Panc1 (cell line): Measurements from ENCODE around the gene GNAI3. TPM values are rescaled to one million over a fixed set of nuclear protein-coding genes. Genes with fewer than 3 reads are reported as not detected.

ENCODE experiments used
- ATAC-seq: fragments of 200-7000 bp; cut with Tn5 transposase; 2 replicates; pipeline ENCODE4 v1.9.1; 2020; ENCODE audit warnings: mild to moderate bottlenecking, moderate library complexity
- BruUV-seq: library from RNA; stranded (reverse); fragments of 400-500 nt; replicated peaks from 2 replicates; lab custom pipeline; 2021; lab: Mats Ljungman, UMichigan
- CTCF ChIA-PET: fragments of 300-600 bp; sonication (Branson Sonifier 250); formaldehyde crosslinking; loops from one replicate; lab custom pipeline; 2022; ENCODE audit warnings: antibody characterized with exemption; lab: Charles Lee
- POLR2A ChIA-PET: fragments of 300-600 bp; sonication (Branson Sonifier 250); formaldehyde crosslinking; loops from one replicate; lab custom pipeline; 2022; ENCODE audit warnings: antibody characterized with exemption; lab: Charles Lee
- DNase-seq: peaks from one replicate; pipeline ENCODE4 v3.0.0-alpha.2; 2010; ENCODE audit warnings: low read depth, low spot score
- H3K27ac ChIP-seq: 2 replicates; pipeline ENCODE4 v1.5.1; 2011; ENCODE audit warnings: mild to moderate bottlenecking, low read length, inconsistent platforms
- H3K27me3 ChIP-seq: fragments of 200-500 bp; sonication (Bioruptor generic); 2 replicates; pipeline ENCODE4 v1.6.0; 2014; ENCODE audit warnings: low read length, inconsistent platforms; ENCODE audit not compliant: control insufficient read depth, insufficient read depth
- H3K36me3 ChIP-seq: fragments of 200-500 bp; sonication (Bioruptor generic); 2 replicates; pipeline ENCODE4 v1.5.1; 2014; ENCODE audit warnings: inconsistent platforms, mild to moderate bottlenecking, low read length, moderate library complexity; ENCODE audit not compliant: control insufficient read depth, insufficient read depth
- H3K4me1 ChIP-seq: 2 replicates; pipeline ENCODE4 v1.5.1; 2011; ENCODE audit warnings: inconsistent platforms, mild to moderate bottlenecking, low read length, moderate library complexity; ENCODE audit not compliant: control insufficient read depth, insufficient read depth
- H3K4me3 ChIP-seq, 2 experiments: 2 replicates each; pipeline ENCODE4 v1.5.1; 2011 to 2012; ENCODE audit warnings: low read depth in 2 of 2, low read length in 2 of 2, mild to moderate bottlenecking in 2 of 2, inconsistent platforms in 1 of 2, moderate library complexity in 1 of 2
- H3K9me3 ChIP-seq: fragments of 200-500 bp; sonication (Bioruptor generic); 2 replicates; pipeline ENCODE4 v1.5.1; 2014; ENCODE audit warnings: low read depth, mild to moderate bottlenecking, inconsistent platforms, low read length, moderate library complexity; ENCODE audit not compliant: control insufficient read depth, insufficient read depth
- POLR2AphosphoS5 ChIP-seq: IDR thresholded peaks from 2 replicates; pipeline ENCODE4 v1.6.1; 2012; ENCODE audit warnings: mild to moderate bottlenecking, low read depth, low read length, moderate library complexity
- SIN3A ChIP-seq: IDR thresholded peaks from 2 replicates; pipeline ENCODE4 v1.6.1; 2012; ENCODE audit warnings: low read depth, mild to moderate bottlenecking, low read length, moderate library complexity, borderline replicate concordance; ENCODE audit not compliant: insufficient read depth
- TCF7L2 ChIP-seq: IDR thresholded peaks from 2 replicates; pipeline ENCODE4 v1.6.1; 2011; ENCODE audit warnings: mild to moderate bottlenecking, low read depth, low read length, inconsistent platforms
- in situ Hi-C: cut with HindIII; loops from 2 replicates; pipeline ENCODE4 v1.10.0; 2016; ENCODE audit warnings: low sequenced_read_pairs, low pct_unique_long_range_greater_than_20kb
- intact Hi-C: fragments of 100-400 bp; cut with micrococcal nuclease; formaldehyde crosslinking; loops from one replicate; pipeline ENCODE4 v1.10.0; 2022; ENCODE audit not compliant: unreplicated experiment
- total RNA-seq: library from RNA; stranded (reverse); gene quantifications from one replicate; pipeline ENCODE4 v1.2.1, GENCODE V29; 2021; ENCODE audit not compliant: unreplicated experiment
- TF ChIP-seq, protein P1 (sequence below), 2 experiments: IDR thresholded peaks; 2 replicates each; pipeline ENCODE4 v1.6.1; 2011 to 2012; ENCODE audit warnings: low read depth in 2 of 2, control low read depth in 1 of 2, low read length in 1 of 2, mild to moderate bottlenecking in 1 of 2, moderate library complexity in 1 of 2; ENCODE audit not compliant: insufficient read depth in 1 of 2
- TF ChIP-seq, protein P2 (sequence below): fragments of 450-650 bp; IDR thresholded peaks from 2 replicates; pipeline ENCODE4 v1.5.1; 2017; ENCODE audit warnings: mild to moderate bottlenecking

Gene GNAI3
- total RNA-seq, 1 experiment from 2014 or later: 6.4 TPM

DNA sequence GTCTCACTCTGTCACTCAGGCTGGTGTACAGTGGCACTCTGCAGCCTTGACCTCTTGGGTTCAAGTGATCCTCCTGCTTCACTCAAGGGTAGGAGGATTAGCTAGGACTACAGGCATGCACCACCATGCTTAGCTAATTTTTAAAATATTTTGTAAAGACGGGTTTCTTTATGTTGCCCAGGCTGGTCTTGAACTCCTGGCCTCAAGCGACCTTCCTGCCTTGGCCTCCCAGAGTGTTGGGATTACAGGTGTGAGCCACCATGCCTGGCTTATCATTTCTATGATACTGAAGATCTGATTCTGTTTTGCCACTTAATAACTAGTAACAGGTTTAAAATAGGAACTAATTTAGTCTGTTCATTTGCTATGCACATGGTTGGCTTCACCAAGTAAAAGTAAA is 33.6 kb downstream of the GNAI3 start:
- BruUV-seq: no TSS peak
- Histone ChIP-seq H3K4me1 (no peaks in the 10 kb centered on the region), H3K36me3 (peaks cover 18% of the 10 kb centered on the region), H3K27ac (no peak overlapping the region), H3K4me3 (no peak overlapping the region), H3K27me3 (no peaks in the 10 kb centered on the region), H3K9me3 (no peaks in the 10 kb centered on the region)
- TF ChIP-seq, protein P1, sequence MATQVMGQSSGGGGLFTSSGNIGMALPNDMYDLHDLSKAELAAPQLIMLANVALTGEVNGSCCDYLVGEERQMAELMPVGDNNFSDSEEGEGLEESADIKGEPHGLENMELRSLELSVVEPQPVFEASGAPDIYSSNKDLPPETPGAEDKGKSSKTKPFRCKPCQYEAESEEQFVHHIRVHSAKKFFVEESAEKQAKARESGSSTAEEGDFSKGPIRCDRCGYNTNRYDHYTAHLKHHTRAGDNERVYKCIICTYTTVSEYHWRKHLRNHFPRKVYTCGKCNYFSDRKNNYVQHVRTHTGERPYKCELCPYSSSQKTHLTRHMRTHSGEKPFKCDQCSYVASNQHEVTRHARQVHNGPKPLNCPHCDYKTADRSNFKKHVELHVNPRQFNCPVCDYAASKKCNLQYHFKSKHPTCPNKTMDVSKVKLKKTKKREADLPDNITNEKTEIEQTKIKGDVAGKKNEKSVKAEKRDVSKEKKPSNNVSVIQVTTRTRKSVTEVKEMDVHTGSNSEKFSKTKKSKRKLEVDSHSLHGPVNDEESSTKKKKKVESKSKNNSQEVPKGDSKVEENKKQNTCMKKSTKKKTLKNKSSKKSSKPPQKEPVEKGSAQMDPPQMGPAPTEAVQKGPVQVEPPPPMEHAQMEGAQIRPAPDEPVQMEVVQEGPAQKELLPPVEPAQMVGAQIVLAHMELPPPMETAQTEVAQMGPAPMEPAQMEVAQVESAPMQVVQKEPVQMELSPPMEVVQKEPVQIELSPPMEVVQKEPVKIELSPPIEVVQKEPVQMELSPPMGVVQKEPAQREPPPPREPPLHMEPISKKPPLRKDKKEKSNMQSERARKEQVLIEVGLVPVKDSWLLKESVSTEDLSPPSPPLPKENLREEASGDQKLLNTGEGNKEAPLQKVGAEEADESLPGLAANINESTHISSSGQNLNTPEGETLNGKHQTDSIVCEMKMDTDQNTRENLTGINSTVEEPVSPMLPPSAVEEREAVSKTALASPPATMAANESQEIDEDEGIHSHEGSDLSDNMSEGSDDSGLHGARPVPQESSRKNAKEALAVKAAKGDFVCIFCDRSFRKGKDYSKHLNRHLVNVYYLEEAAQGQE (IDR thresholded peaks at IDR 0.05; ENCODE audit: insufficient read depth in 1 of 2, low read depth in 2 of 2, low read length in 1 of 2): no peak
- TF ChIP-seq POLR2AphosphoS5 (no peak), SIN3A (no peak), TCF7L2 (no peak)
- TF ChIP-seq, protein P2, sequence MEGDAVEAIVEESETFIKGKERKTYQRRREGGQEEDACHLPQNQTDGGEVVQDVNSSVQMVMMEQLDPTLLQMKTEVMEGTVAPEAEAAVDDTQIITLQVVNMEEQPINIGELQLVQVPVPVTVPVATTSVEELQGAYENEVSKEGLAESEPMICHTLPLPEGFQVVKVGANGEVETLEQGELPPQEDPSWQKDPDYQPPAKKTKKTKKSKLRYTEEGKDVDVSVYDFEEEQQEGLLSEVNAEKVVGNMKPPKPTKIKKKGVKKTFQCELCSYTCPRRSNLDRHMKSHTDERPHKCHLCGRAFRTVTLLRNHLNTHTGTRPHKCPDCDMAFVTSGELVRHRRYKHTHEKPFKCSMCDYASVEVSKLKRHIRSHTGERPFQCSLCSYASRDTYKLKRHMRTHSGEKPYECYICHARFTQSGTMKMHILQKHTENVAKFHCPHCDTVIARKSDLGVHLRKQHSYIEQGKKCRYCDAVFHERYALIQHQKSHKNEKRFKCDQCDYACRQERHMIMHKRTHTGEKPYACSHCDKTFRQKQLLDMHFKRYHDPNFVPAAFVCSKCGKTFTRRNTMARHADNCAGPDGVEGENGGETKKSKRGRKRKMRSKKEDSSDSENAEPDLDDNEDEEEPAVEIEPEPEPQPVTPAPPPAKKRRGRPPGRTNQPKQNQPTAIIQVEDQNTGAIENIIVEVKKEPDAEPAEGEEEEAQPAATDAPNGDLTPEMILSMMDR: no peak
- ATAC-seq (no peak), DNase-seq (no peak)
- CTCF ChIA-PET: interaction anchor here (0.6 kb wide), 1 partner anchor 223 kb away, joined by 4 read pairs; no protein-coding TSS in a partner anchor
- POLR2A ChIA-PET: no interaction called here
- intact Hi-C loops: no loop called here
- in situ Hi-C loops: no loop called here

DNA sequence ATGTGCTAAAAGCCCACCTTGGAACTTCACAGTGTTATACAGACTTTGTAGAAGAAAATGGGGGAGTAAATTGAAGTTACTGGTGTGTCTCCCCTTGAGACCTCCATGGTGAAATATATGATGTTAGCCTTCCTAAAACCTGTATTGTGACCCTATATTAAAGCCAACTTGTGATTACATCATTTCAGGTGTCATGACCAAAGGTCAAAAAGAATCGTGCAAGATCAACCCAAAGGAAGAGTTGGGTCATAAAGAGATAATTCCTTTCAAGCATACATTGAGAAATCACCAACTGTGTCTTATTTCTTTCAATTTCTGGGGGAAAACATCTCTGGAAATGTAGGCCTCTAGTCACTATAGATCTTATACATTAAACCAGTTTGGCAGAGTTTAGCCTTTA is 36.4 kb downstream of the GNAI3 start:
- Histone ChIP-seq H3K27ac (no peak overlapping the region), H3K4me1 (no peaks in the 10 kb centered on the region), H3K4me3 (no peak overlapping the region), H3K27me3 (no peaks in the 10 kb centered on the region), H3K9me3 (no peaks in the 10 kb centered on the region), H3K36me3 (peaks cover 23% of the 10 kb centered on the region)
- ChIA-PET POLR2A (no interaction called here), CTCF (no interaction called here)
- BruUV-seq: no TSS peak
- intact Hi-C loops (no loop called here), in situ Hi-C loops (no loop called here)
- ATAC-seq: no peak
- TF ChIP-seq, protein P2: no peak
- TF ChIP-seq, protein P1 (IDR thresholded peaks at IDR 0.05; ENCODE audit: insufficient read depth in 1 of 2, low read depth in 2 of 2, low read length in 1 of 2): no peak
- TF ChIP-seq SIN3A (no peak), POLR2AphosphoS5 (no peak), TCF7L2 (no peak)
- no peak for DNase-seq
